Kidney (tissue), 14 donors: ENCODE results near the gene SLC2A4RG. TPM values are rescaled to one million over a fixed set of nuclear protein-coding genes. Genes with fewer than 3 reads are reported as not detected.

Source experiments
- DNase-seq, 5 donors: peaks; one replicate each; pipeline ENCODE4 v3.0.0-alpha.2; 2013 to 2020
- FAIRE-seq: peaks from 2 replicates; lab custom pipeline; 2012; peaks lifted over from hg19 to GRCh38; lab: Jason Lieb, UNC
- H3K27ac ChIP-seq, 2 donors: one replicate each; pipeline ENCODE4 v1.7.0; 2013; ENCODE audit warnings: low read depth in 2 of 2, low read length in 2 of 2, inconsistent platforms in 1 of 2
- H3K27me3 ChIP-seq: one replicate; pipeline ENCODE4 v1.7.1; 2013; ENCODE audit warnings: low read length, inconsistent platforms; ENCODE audit not compliant: control insufficient read depth, insufficient read depth
- H3K36me3 ChIP-seq, 3 donors: one replicate each; pipeline versions ENCODE4 v1.7.0 to v1.7.1; 2013; ENCODE audit warnings: low read length in 3 of 3, control low read depth in 1 of 3, inconsistent platforms in 1 of 3; ENCODE audit not compliant: insufficient read depth in 3 of 3, control insufficient read depth in 2 of 3
- H3K4me1 ChIP-seq, 3 donors: one replicate each; pipeline versions ENCODE4 v1.7.0 to v1.7.1; 2013; ENCODE audit warnings: low read length in 3 of 3, inconsistent platforms in 1 of 3, low read depth in 1 of 3; ENCODE audit not compliant: control insufficient read depth in 2 of 3, insufficient read depth in 2 of 3
- H3K4me3 ChIP-seq, 3 donors: one replicate each; pipeline versions ENCODE4 v1.7.0 to v1.8.1; 2013; ENCODE audit warnings: low read length in 3 of 3, control low read depth in 1 of 3, inconsistent platforms in 1 of 3
- H3K9ac ChIP-seq, 3 donors: one replicate each; pipeline versions ENCODE4 v1.7.0 to v1.7.1; 2013; ENCODE audit warnings: low read length in 3 of 3, control low read depth in 1 of 3, inconsistent platforms in 1 of 3
- H3K9me3 ChIP-seq, 3 donors: one replicate each; pipeline versions ENCODE4 v1.7.0 to v1.7.1; 2013; ENCODE audit warnings: low read length in 3 of 3, control low read depth in 1 of 3, inconsistent platforms in 1 of 3; ENCODE audit not compliant: control insufficient read depth in 2 of 3, insufficient read depth in 1 of 3
- intact Hi-C: fragments of 100-400 bp; cut with DNase I; formaldehyde crosslinking; loops from one replicate; pipeline ENCODE4 v1.11.1; 2022
- polyA plus RNA-seq: library from polyadenylated mRNA; stranded (reverse); fragments of 350-450 nt; fragmentation: Illumina TruSeq; extraction: RNeasy Lipid Tissue Mini Kit (QIAGEN cat#74804); gene quantifications from one replicate; pipeline ENCODE4 v1.2.3, GENCODE V29; 2014; ENCODE audit warnings: low read depth, low replicate concordance; ENCODE audit not compliant: insufficient read depth
- total RNA-seq: library from RNA; stranded (reverse); fragmentation: NEBNext Ultra II Directional; extraction: Animal tissue kit (Norgen Biotek cat#: 25700); gene quantifications from one replicate; pipeline ENCODE4 v1.2.1, GENCODE V29; 2021
- TF ChIP-seq, protein P1 (sequence below): IDR thresholded peaks from 3 replicates; pipeline ENCODE4 v1.5.1; 2012; ENCODE audit warnings: mild to moderate bottlenecking, moderate library complexity, borderline replicate concordance; ENCODE audit not compliant: insufficient read depth; ENCODE audit errors: extremely low read depth
- donor health status: control.
- donor health status: control.
- donor health status: control.
- donor health status: control.
- donor health status: control.
- donor health status: DM: yes; HTN: yes; CAD: no.
- donor health status: Normal renal cell carcinoma (clear cell type).

The SLC2A4RG gene
- total and polyA plus RNA-seq, 2 donors from 2014 or later, result 154 to 171 TPM

DNA sequence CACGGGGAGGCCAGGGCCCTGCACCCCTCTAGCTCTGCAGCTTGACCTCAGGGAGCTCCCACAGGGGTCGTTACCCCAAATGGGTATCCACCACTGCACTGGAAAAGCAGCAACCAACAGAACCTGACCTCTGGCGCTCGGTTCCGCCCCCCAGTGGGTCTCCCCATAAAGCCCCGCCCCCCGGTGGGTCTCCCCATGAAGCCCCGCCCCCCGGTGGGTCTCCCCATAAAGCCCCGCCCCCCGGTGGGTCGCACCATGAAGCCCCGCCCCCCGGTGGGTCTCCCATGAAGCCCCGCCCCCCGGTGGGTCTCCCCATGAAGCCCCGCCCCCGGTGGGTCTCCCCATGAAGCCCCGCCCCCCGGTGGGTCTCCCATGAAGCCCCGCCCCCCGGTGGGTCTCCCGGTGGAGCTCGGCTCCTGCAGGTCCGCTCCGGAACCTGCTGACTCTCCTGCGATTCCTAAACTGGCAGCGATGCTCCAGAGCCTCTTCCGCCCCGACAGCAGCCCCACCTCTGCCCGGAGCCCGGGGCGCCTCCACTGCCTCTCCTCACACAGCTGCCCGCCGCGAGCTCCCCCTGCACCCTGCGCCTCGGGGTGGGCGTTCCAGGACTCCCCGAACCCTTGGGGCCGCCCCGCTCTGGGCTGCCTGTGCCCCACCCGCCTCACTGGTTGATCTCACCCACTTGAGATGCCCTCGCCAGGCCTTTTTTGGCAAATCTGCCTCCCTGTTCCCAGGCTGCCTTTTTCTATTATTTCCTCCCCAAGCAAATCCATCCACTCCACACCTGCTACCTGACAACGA is 12.1 kb downstream of the SLC2A4RG start:
- Histone ChIP-seq H3K27ac (no peak overlapping the region), H3K36me3 (no peaks in the 10 kb centered on the region)
- DNase-seq, result peak in 2 of 5 donors; percentile 51 to 70

DNA sequence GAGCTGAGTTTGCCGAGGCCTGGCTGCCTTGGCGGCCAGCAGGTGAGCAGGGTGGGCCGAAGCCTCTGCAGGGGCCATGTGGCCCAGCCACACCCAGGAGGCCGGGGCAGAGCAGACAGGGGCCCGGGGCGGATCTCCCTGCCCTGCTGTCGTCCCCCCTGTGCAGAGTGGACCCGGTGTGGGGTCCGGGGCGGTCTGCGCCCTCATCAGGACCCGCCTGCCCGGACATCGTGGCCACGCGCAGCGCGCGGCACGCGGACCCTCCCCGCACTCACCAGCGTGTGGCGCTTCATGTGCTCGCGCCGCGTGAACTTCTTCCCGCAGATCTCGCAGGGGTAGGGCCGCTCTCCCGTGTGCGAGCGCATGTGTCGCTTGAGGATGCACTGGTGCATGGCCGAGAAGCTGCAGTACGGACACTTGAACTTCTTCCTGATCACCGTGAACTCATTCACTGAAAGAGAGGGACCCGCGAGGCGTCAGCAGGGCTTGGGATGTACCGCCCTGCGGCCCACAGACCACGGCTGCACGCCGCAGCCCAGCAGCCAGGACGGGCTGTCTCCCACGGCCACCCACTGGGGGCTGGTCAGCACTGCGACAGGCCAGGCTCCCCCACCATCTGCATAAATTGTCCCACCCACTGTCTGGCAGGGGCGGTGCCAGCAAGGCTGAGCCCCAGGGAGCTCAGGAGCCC is 13.0 kb downstream of the SLC2A4RG start:
- Histone ChIP-seq H3K36me3 (no peaks in the 10 kb centered on the region), H3K27ac (no peak overlapping the region), H3K9me3 (no peaks in the 10 kb centered on the region), H3K9ac (no peak overlapping the region), H3K4me3 (no peak overlapping the region), H3K27me3 (no peaks in the 10 kb centered on the region), H3K4me1 (peaks cover 0 to 3% (median 3%) of the 10 kb centered on the region in 3 donors)
- intact Hi-C loops, result no loop called here
- TF ChIP-seq, protein P1, sequence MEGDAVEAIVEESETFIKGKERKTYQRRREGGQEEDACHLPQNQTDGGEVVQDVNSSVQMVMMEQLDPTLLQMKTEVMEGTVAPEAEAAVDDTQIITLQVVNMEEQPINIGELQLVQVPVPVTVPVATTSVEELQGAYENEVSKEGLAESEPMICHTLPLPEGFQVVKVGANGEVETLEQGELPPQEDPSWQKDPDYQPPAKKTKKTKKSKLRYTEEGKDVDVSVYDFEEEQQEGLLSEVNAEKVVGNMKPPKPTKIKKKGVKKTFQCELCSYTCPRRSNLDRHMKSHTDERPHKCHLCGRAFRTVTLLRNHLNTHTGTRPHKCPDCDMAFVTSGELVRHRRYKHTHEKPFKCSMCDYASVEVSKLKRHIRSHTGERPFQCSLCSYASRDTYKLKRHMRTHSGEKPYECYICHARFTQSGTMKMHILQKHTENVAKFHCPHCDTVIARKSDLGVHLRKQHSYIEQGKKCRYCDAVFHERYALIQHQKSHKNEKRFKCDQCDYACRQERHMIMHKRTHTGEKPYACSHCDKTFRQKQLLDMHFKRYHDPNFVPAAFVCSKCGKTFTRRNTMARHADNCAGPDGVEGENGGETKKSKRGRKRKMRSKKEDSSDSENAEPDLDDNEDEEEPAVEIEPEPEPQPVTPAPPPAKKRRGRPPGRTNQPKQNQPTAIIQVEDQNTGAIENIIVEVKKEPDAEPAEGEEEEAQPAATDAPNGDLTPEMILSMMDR, result no peak
- DNase-seq (no peak), FAIRE-seq (no peak)

More for the DNA sequence above, 12.1 kb downstream of the SLC2A4RG start:
- Histone ChIP-seq H3K4me1 (peaks cover 0 to 3% (median 3%) of the 10 kb centered on the region in 3 donors), H3K27me3 (no peaks in the 10 kb centered on the region), H3K9me3 (no peaks in the 10 kb centered on the region), H3K4me3 (no peak overlapping the region), H3K9ac (no peak overlapping the region)
- intact Hi-C loops, result no loop called here
- TF ChIP-seq, protein P1, result no peak
- FAIRE-seq, result no peak

DNA sequence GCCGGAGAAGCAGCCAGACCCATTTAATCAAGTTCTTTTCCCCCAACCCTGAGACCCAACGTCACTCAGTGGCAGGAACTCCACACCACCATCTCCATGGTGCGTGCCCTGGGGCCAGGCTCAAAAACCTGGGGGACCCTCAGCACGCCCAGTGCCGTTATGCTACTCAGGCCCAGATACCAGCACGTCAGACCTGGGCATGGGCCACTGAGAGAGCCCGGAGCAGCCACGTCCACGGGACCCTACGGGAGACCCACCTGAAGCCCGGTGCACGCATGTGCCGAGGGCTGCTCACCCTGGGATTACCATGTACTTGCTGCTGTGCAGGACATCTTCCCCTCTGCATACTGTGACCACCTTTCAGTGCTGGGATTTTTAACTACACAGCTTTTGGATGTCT is 13.8 kb downstream of the SLC2A4RG start:
- FAIRE-seq, result no peak
- no peak overlapping the region for H3K4me3 ChIP-seq
- H3K27ac ChIP-seq, result no peak overlapping the region
- peaks cover 0 to 3% (median 3%) of the 10 kb centered on the region in 3 donors for H3K4me1 ChIP-seq
- no peak for DNase-seq
- TF ChIP-seq, protein P1, result no peak
- no peaks in the 10 kb centered on the region for H3K36me3 ChIP-seq
- no peaks in the 10 kb centered on the region for H3K27me3 ChIP-seq
- no peaks in the 10 kb centered on the region for H3K9me3 ChIP-seq
- intact Hi-C loops, result no loop called here
- no peak overlapping the region for H3K9ac ChIP-seq
